ENCODE data around the gene ALMS1.
"Not testable (repeated sequence)": the region's sequence is repeated elsewhere in the genome, so short reads cannot be mapped to it uniquely, and the experiment has no call there.

ALMS1 gene

GRCh38 chr2:73457982-73458381 is 72.3 kb downstream of the ALMS1 start:
- TF ChIP-seq EZH2 (IDR thresholded peaks at IDR 0.05; ENCODE audit: borderline replicate concordance, low read depth, low read length, severe bottlenecking), result no peak
- no peak for TF ChIP-seq CTCF (IDR thresholded peaks at IDR 0.05; ENCODE audit: borderline replicate concordance, extremely low read depth, low read length, poor library complexity, severe bottlenecking)
- no peak overlapping the region for H3K9ac ChIP-seq (ENCODE audit: low read depth, low read length)
- peaks cover 65% of the 10 kb centered on the region for H3K36me3 ChIP-seq (ENCODE audit: insufficient read depth, low read length)
- H3K27me3 ChIP-seq (ENCODE audit: insufficient read depth, low read length, poor library complexity), result no peaks in the 10 kb centered on the region
- ATAC-seq (ENCODE audit: insufficient read depth, low read depth) (no peak), DNase-seq (no peak)
- no peaks in the 10 kb centered on the region for H3K79me2 ChIP-seq (ENCODE audit: insufficient read depth, low read length)
- H3K4me2 ChIP-seq (ENCODE audit: insufficient read depth, low read length), result no peak overlapping the region
- H4K20me1 ChIP-seq (ENCODE audit: insufficient read depth, low read length), result no peaks in the 10 kb centered on the region
- no peak overlapping the region for H2AFZ ChIP-seq (ENCODE audit: low read depth, low read length)
- H3K9me3 ChIP-seq (ENCODE audit: insufficient read depth, low read length, severe bottlenecking), result peaks cover 19% of the 10 kb centered on the region
- H3K4me3 ChIP-seq (ENCODE audit: low read depth in 1 of 2, low read length in 2 of 2), result no peak overlapping the region
- no peak overlapping the region for H3K27ac ChIP-seq (ENCODE audit: low read length)
- H3K4me1 ChIP-seq (ENCODE audit: insufficient read depth, low read length), result no peaks in the 10 kb centered on the region

DNA sequence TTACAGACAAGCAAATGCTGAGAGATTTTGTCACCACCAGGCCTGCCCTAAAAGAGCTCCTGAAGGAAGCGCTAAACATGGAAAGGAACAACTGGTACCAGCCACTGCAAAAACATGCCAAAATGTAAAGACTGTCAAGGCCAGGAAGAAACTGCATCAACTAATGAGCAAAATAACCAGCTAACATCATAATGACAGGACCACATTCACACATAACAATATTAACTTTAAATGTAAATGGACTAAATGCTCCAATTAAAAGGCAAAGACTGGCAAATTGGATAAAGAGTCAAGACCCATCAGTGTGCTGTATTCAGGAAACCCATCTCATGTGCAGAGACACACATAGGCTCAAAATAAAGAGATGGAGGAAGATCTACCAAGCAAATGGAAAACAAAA is 76.8 kb downstream of the ALMS1 start:
- not testable (repeated sequence) for H3K9ac ChIP-seq (ENCODE audit: low read depth, low read length); H2AFZ ChIP-seq (ENCODE audit: low read depth, low read length); H3K4me1 ChIP-seq (ENCODE audit: insufficient read depth, low read length); H3K27me3 ChIP-seq (ENCODE audit: insufficient read depth, low read length, poor library complexity); DNase-seq; H3K27ac ChIP-seq (ENCODE audit: low read length); H3K79me2 ChIP-seq (ENCODE audit: insufficient read depth, low read length); ATAC-seq (ENCODE audit: insufficient read depth, low read depth); H3K4me3 ChIP-seq (ENCODE audit: low read depth in 1 of 2, low read length in 2 of 2); H3K4me2 ChIP-seq (ENCODE audit: insufficient read depth, low read length); H4K20me1 ChIP-seq (ENCODE audit: insufficient read depth, low read length)
- Histone ChIP-seq H3K36me3 (ENCODE audit: insufficient read depth, low read length) (peaks cover 32% of the 10 kb centered on the region), H3K9me3 (ENCODE audit: insufficient read depth, low read length, severe bottlenecking) (peaks cover 19% of the 10 kb centered on the region)

DNA sequence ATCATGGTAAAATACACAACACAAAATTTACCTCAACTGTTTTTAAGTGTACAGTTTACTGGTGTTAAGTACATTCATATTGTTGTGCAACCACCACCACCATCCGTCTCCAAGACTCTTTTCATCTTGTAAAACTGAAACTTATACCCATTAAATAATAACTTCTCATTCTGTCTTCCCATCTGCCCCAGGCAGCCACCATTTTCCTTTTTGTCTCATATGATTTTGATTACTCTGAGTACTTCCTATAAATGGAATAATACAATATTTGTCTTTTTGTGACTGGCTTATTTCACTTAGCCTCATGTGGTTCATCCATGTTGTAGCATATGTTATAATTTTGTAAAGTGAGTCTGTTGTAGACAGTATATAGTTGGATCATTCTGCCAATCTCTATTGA is 82.7 kb downstream of the ALMS1 start:
- Histone ChIP-seq H3K4me2 (ENCODE audit: insufficient read depth, low read length) (no peak overlapping the region), H3K36me3 (ENCODE audit: insufficient read depth, low read length) (no peaks in the 10 kb centered on the region), H3K27ac (ENCODE audit: low read length) (no peak overlapping the region), H3K27me3 (ENCODE audit: insufficient read depth, low read length, poor library complexity) (no peaks in the 10 kb centered on the region), H3K4me1 (ENCODE audit: insufficient read depth, low read length) (no peaks in the 10 kb centered on the region), H3K9me3 (ENCODE audit: insufficient read depth, low read length, severe bottlenecking) (no peaks in the 10 kb centered on the region), H2AFZ (ENCODE audit: low read depth, low read length) (no peak overlapping the region), H3K4me3 (ENCODE audit: low read depth in 1 of 2, low read length in 2 of 2) (no peak overlapping the region), H4K20me1 (ENCODE audit: insufficient read depth, low read length) (no peaks in the 10 kb centered on the region), H3K79me2 (ENCODE audit: insufficient read depth, low read length) (no peaks in the 10 kb centered on the region), H3K9ac (ENCODE audit: low read depth, low read length) (no peak overlapping the region)
- no peak for TF ChIP-seq CTCF (IDR thresholded peaks at IDR 0.05; ENCODE audit: borderline replicate concordance, extremely low read depth, low read length, poor library complexity, severe bottlenecking)
- no peak for TF ChIP-seq EZH2 (IDR thresholded peaks at IDR 0.05; ENCODE audit: borderline replicate concordance, low read depth, low read length, severe bottlenecking)
- no peak for DNase-seq
- ATAC-seq (ENCODE audit: insufficient read depth, low read depth), result no peak

DNA sequence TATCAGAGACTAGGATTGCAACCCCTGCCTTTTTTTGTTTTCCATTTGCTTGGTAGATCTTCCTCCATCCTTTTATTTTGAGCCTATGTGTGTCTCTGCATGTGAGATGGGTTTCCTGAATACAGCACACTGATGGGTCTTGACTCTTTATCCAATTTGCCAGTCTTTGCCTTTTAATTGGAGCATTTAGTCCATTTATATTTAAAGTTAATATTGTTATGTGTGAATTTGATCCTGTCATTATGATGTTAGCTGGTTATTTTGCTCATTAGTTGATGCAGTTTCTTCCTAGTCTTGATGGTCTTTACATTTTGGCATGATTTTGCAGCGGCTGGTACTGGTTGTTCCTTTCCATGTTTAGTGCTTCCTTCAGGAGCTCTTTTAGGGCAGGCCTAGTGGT is 98.2 kb downstream of the ALMS1 start:
- Histone ChIP-seq H3K36me3 (ENCODE audit: insufficient read depth, low read length) (peaks cover 37% of the 10 kb centered on the region), H3K9me3 (ENCODE audit: insufficient read depth, low read length, severe bottlenecking) (peaks cover 23% of the 10 kb centered on the region)
- H3K4me2 ChIP-seq (ENCODE audit: insufficient read depth, low read length); H3K27me3 ChIP-seq (ENCODE audit: insufficient read depth, low read length, poor library complexity); H2AFZ ChIP-seq (ENCODE audit: low read depth, low read length); H4K20me1 ChIP-seq (ENCODE audit: insufficient read depth, low read length); H3K79me2 ChIP-seq (ENCODE audit: insufficient read depth, low read length); H3K4me3 ChIP-seq (ENCODE audit: low read depth in 1 of 2, low read length in 2 of 2); H3K9ac ChIP-seq (ENCODE audit: low read depth, low read length); DNase-seq; H3K27ac ChIP-seq (ENCODE audit: low read length); H3K4me1 ChIP-seq (ENCODE audit: insufficient read depth, low read length); ATAC-seq (ENCODE audit: insufficient read depth, low read depth): not testable (repeated sequence)
